HEK293 (cell line): Measurements from ENCODE around the gene QRICH1.

Experiments
- ATF2 ChIP-seq: fragments of 450-650 bp; formaldehyde crosslinking; IDR thresholded peaks from 2 replicates; pipeline ENCODE4 v1.5.1; 2016; ENCODE audit warnings: missing biosample characterization, missing genetic modification characterization, low read depth
- BCL11B ChIP-seq: fragments of 450-650 bp; formaldehyde crosslinking; IDR thresholded peaks from 2 replicates; pipeline ENCODE4 v1.5.1; 2016; ENCODE audit warnings: low read depth, missing biosample characterization, missing genetic modification characterization
- ELK4 ChIP-seq: IDR thresholded peaks from 2 replicates; pipeline ENCODE4 v1.6.1; 2011; ENCODE audit warnings: mild to moderate bottlenecking, low read depth, low read length, borderline replicate concordance
- GLIS1 ChIP-seq: fragments of 450-650 bp; formaldehyde crosslinking; IDR thresholded peaks from 2 replicates; pipeline ENCODE4 v1.5.1; 2016; ENCODE audit warnings: missing biosample characterization, missing genetic modification characterization
- KLF9 ChIP-seq: fragments of 450-650 bp; formaldehyde crosslinking; IDR thresholded peaks from 2 replicates; pipeline ENCODE4 v1.5.1; 2016; ENCODE audit warnings: missing biosample characterization, missing genetic modification characterization, low read depth
- PRDM6 ChIP-seq: fragments of 450-650 bp; formaldehyde crosslinking; IDR thresholded peaks from 2 replicates; pipeline ENCODE4 v1.5.1; 2017; ENCODE audit warnings: missing biosample characterization, missing genetic modification characterization
- REST ChIP-seq: fragments of 450-650 bp; formaldehyde crosslinking; IDR thresholded peaks from 2 replicates; pipeline ENCODE4 v1.5.1; 2016; ENCODE audit warnings: missing biosample characterization, missing genetic modification characterization
- SALL2 ChIP-seq: fragments of 450-650 bp; formaldehyde crosslinking; IDR thresholded peaks from 2 replicates; pipeline ENCODE4 v1.5.0; 2017; ENCODE audit warnings: missing biosample characterization, mild to moderate bottlenecking, missing genetic modification characterization, borderline replicate concordance
- SP2 ChIP-seq: fragments of 450-650 bp; formaldehyde crosslinking; IDR thresholded peaks from 2 replicates; pipeline ENCODE4 v1.5.1; 2016; ENCODE audit warnings: missing biosample characterization, missing genetic modification characterization
- TSHZ1 ChIP-seq: fragments of 450-650 bp; formaldehyde crosslinking; IDR thresholded peaks from 2 replicates; pipeline ENCODE4 v1.5.1; 2016; ENCODE audit warnings: missing biosample characterization, missing genetic modification characterization, borderline replicate concordance
- ZBTB26 ChIP-seq: fragments of 450-650 bp; formaldehyde crosslinking; optimal IDR thresholded peaks from 2 replicates; pipeline ENCODE3; 2016; ENCODE audit warnings: missing biosample characterization, mild to moderate bottlenecking, missing genetic modification characterization
- ZNF133 ChIP-seq: fragments of 450-650 bp; formaldehyde crosslinking; IDR thresholded peaks from 2 replicates; pipeline ENCODE4 v1.5.1; 2016; ENCODE audit warnings: missing biosample characterization, missing genetic modification characterization
- ZNF23 ChIP-seq: fragments of 450-650 bp; formaldehyde crosslinking; IDR thresholded peaks from 2 replicates; pipeline ENCODE4 v1.5.1; 2016; ENCODE audit warnings: missing biosample characterization, missing genetic modification characterization, borderline replicate concordance
- ZNF24 ChIP-seq: fragments of 450-650 bp; formaldehyde crosslinking; IDR thresholded peaks from 2 replicates; pipeline ENCODE4 v1.5.1; 2016; ENCODE audit warnings: missing biosample characterization, missing genetic modification characterization
- ZNF274 ChIP-seq, 2 experiments: fragments of 200-500 bp in 1 of 2; fragments of 450-650 bp in 1 of 2; sonication (Bioruptor generic) in 1 of 2; formaldehyde crosslinking in 1 of 2; IDR thresholded peaks; 2 replicates each; pipeline versions ENCODE4 v1.5.1 to v1.6.1; 2014 to 2016; ENCODE audit warnings: borderline replicate concordance in 1 of 2, inconsistent platforms in 1 of 2, low read length in 1 of 2, missing biosample characterization in 1 of 2, missing genetic modification characterization in 1 of 2
- ZNF404 ChIP-seq: fragments of 450-650 bp; formaldehyde crosslinking; IDR thresholded peaks from 2 replicates; pipeline ENCODE4 v1.5.1; 2017; ENCODE audit warnings: missing biosample characterization, missing genetic modification characterization
- ZNF514 ChIP-seq: fragments of 450-650 bp; formaldehyde crosslinking; IDR thresholded peaks from 2 replicates; pipeline ENCODE4 v1.5.1; 2016; ENCODE audit warnings: missing biosample characterization, missing genetic modification characterization
- ZNF624 ChIP-seq: fragments of 450-650 bp; formaldehyde crosslinking; IDR thresholded peaks from 2 replicates; pipeline ENCODE4 v1.5.1; 2017; ENCODE audit warnings: missing biosample characterization, missing genetic modification characterization
- ZNF639 ChIP-seq: fragments of 450-650 bp; formaldehyde crosslinking; IDR thresholded peaks from 2 replicates; pipeline ENCODE4 v1.5.1; 2016; ENCODE audit warnings: missing biosample characterization, missing genetic modification characterization
- ZNF747 ChIP-seq: fragments of 450-650 bp; formaldehyde crosslinking; IDR thresholded peaks from 2 replicates; pipeline ENCODE4 v1.5.1; 2016; ENCODE audit warnings: missing biosample characterization, missing genetic modification characterization
- ZSCAN30 ChIP-seq: fragments of 450-650 bp; IDR thresholded peaks from 2 replicates; pipeline ENCODE4 v1.5.1; 2018; ENCODE audit warnings: missing biosample characterization, mild to moderate bottlenecking, missing genetic modification characterization, moderate library complexity
- ZXDB ChIP-seq: fragments of 450-650 bp; formaldehyde crosslinking; IDR thresholded peaks from 2 replicates; pipeline ENCODE4 v1.5.1; 2016; ENCODE audit warnings: missing biosample characterization, missing genetic modification characterization

Gene QRICH1

GRCh38 chr3:49093853-49094767 is at the start of gene QRICH1 (continued):
- TF ChIP-seq TSHZ1 (tag by site-specific recombination) = no peak
- TF ChIP-seq SALL2 = no peak
- peak; percentile 53; the same call in 1 of the 2 replicates for TF ChIP-seq ZNF639 (tag by site-specific recombination)
- TF ChIP-seq REST = no peak
- TF ChIP-seq ZNF133 (tag by site-specific recombination) = no peak
- TF ChIP-seq ZBTB26 (tag by site-specific recombination) = peak; percentile 56
- no peak for TF ChIP-seq ZNF514 (tag by site-specific recombination)
- peak; percentile 62 for TF ChIP-seq KLF9 (tag by site-specific recombination)
- peak; percentile 69; the same call in 1 of the 2 replicates for TF ChIP-seq ZXDB (tag by site-specific recombination)
- no peak for TF ChIP-seq ZNF747 (tag by site-specific recombination)
- no peak for TF ChIP-seq ZNF23 (tag by site-specific recombination)
- TF ChIP-seq ZNF404 (tag by site-specific recombination) = no peak
- peak; percentile 45; the same call in 1 of the 2 replicates for TF ChIP-seq ZSCAN30 (tag by site-specific recombination)
- no peak for TF ChIP-seq ZNF624 (tag by site-specific recombination)
- TF ChIP-seq PRDM6 (tag by site-specific recombination) = no peak
- TF ChIP-seq ZNF274 (IDR thresholded peaks at IDR 0.05; ENCODE audit: low read length) = no peak
- no peak for TF ChIP-seq ZNF274 (tag by site-specific recombination; IDR thresholded peaks at IDR 0.05; ENCODE audit: borderline replicate concordance)
- TF ChIP-seq BCL11B (tag by site-specific recombination) = no peak
- TF ChIP-seq GLIS1 (tag by site-specific recombination) = peak; percentile 75
- peak; percentile 88 for TF ChIP-seq SP2 (tag by site-specific recombination)
- TF ChIP-seq ATF2 (tag by site-specific recombination) = no peak
- TF ChIP-seq ELK4 = no peak
- TF ChIP-seq ZNF24 = 0 out of 2 replicates have a peak, but pooled peaks have one; percentile 28
